Left ventricle myocardium superior (tissue), 1 donor: ENCODE data around the gene DOCK1. TPM values are rescaled to one million over a fixed set of nuclear protein-coding genes. Genes with fewer than 3 reads are reported as not detected.
A peak's percentile ranks its signal among the peaks of the same experiment; 100 is the strongest.

Source experiments
- ATAC-seq: fragments of 200-7000 bp; cut with Tn5 transposase; one replicate; pipeline ENCODE4 v1.9.1; 2020; ENCODE audit warnings: mild to moderate bottlenecking, moderate library complexity
- DNase-seq: peaks from one replicate; pipeline ENCODE4 v3.0.0-alpha.2; 2020
- intact Hi-C: fragments of 100-400 bp; cut with micrococcal nuclease; formaldehyde crosslinking; loops from one replicate; pipeline ENCODE4 v1.11.0; 2022
- total RNA-seq: library from RNA; stranded (reverse); fragmentation: NEBNext Ultra II Directional; extraction: Animal tissue kit (Norgen Biotek cat#: 25700); gene quantifications from one replicate; pipeline ENCODE4 v1.2.1, GENCODE V29; 2021
- donor health status: DM: no; HTN: yes; CAD: no; lungs with severe emphysema.

Gene DOCK1
- total RNA-seq, 1 donor from 2014 or later = 16.3 TPM

GRCh38 chr10:127148066-127148932, 243.1 kb downstream of the DOCK1 start:
- no peak for ATAC-seq
- intact Hi-C loops = no loop called here
- no peak for DNase-seq

- no peak for ATAC-seq
- DNase-seq = no peak
- intact Hi-C loops = no loop called here
Measured at GRCh38 chr10:127148933-127149220, 243.6 kb downstream of the DOCK1 start.

DNA sequence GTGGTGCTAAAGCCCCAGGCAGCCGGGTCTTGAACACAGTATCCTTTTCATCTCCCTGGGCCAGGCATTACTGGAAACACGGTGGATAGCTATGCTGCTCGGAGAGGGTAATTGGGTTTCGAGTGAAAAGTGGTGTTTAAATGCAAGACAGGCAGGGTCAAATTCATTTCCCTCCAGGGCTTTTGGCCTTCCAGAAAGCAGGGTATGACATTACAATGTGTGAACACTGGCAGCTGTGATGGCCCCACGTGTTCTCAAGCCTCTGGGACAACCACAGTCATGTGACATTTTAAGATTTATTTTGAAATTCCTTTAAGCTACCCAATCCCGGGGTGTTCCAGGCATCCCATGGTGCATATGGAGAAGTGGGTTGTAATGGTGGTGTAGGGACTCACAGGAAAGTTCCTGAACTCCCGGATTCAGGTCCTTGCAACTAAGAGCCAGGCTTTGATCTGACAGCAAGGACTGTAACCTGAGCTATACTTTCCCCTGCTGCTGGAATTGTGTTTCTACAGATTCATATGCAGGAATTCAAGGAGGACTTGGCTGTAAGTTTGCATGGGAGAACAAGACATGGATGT, 244.4 kb downstream of the DOCK1 start:
- ATAC-seq (no peak), DNase-seq (no peak)
- intact Hi-C loops = no loop called here

DNA sequence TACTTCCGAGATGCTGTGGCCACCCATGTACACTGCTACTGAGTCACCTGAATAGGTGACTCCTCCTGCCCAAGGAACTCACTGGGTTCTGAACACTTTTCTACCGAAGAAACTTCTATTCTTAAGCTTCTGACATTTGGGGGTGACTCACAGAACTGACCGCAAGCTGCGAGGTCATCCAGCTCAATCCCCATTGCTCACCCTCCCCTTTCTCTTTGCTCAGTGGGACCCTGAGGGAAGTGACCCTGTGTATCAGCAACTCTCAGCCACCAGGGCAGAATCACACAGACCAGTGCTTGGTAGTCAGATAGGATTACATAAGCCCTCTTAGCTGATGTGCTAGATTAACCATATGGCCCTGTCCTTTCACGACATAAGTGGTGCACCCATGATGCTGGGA, 244.9 kb downstream of the DOCK1 start:
- intact Hi-C loops = no loop called here
- no peak for ATAC-seq

GRCh38 chr10:127151541-127151940, 246.3 kb downstream of the DOCK1 start:
- intact Hi-C loops = no loop called here
- ATAC-seq = no peak
- no peak for DNase-seq

More for the DNA sequence above, 244.9 kb downstream of the DOCK1 start:
- DNase-seq = no peak

GRCh38 chr10:127151981-127152699, 246.9 kb downstream of the DOCK1 start:
- intact Hi-C loops = no loop called here
- DNase-seq = peak; percentile 41
- ATAC-seq = peak; percentile 76

DNA sequence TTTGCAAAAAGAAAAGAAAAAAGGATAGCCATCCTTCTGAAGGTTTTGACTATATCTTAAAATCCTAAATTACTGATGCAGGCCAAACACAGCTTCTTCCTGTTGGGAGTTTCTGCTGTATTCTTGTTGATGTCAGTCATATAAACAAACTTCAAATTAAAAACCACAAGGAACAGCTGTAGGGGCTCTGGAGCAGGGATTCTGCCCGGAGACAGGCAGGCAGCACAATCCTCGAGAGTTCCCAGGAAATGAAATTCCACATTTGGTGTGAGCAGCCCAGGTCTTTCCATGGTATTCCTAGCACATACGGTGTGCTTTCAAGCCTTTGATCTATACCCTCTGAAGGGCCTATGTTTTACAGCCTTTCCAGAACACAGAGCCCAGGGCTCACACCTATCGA, 248.0 kb downstream of the DOCK1 start:
- ATAC-seq (no peak), DNase-seq (no peak)

DNA sequence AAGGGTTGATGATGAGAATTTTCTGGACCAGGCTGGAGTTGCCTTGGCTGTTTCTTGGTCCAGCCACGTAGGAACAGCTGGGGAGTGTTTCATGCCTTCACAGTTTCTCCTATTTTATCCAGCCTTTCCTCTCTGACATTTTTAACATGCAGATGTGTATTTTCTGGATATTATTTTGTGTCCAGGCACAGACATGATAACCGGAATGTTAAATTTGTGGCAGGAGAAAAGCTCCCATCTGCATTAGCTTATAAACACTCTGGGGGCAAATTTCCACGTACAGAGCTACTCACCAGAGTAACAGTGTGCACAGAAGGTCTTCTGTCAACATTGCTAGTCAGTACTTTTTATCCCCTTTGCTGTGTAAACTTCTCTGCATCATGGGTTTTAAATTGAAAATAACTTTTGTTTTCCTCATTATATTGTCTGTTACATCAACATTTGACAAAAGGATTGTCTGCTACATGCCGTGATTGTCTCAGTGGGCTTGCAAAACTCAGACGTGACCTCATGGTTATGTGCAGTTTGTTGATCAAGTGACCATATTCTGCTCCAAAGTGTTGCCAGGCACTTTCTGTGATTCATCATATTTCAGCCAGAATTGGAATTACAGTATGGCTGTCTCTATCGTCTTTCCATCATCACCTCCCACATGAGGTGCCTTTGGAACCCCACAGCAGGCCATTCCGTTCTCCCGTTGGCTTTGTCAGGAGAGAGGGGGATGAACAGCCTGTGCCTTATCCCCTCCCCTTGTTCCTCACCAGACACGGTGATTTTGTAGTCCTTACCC, 249.8 kb downstream of the DOCK1 start:
- no peak for DNase-seq
- intact Hi-C loops = no loop called here
- ATAC-seq = peak; percentile 58

More for the DNA sequence above, 248.0 kb downstream of the DOCK1 start:
- intact Hi-C loops = no loop called here

GRCh38 chr10:127157089-127157488, 251.9 kb downstream of the DOCK1 start:
- intact Hi-C loops = no loop called here
- ATAC-seq = no peak
- no peak for DNase-seq

- peak; percentile 38 for ATAC-seq
- DNase-seq = no peak
- intact Hi-C loops = no loop called here
Measured at GRCh38 chr10:127157506-127158200, 252.4 kb downstream of the DOCK1 start.

GRCh38 chr10:127158662-127159061, 253.4 kb downstream of the DOCK1 start:
- DNase-seq = no peak
- ATAC-seq = no peak

GRCh38 chr10:127159648-127160245, 254.5 kb downstream of the DOCK1 start:
- ATAC-seq = no peak

More at GRCh38 chr10:127158662-127159061, 253.4 kb downstream of the DOCK1 start:
- intact Hi-C loops = no loop called here

DNA sequence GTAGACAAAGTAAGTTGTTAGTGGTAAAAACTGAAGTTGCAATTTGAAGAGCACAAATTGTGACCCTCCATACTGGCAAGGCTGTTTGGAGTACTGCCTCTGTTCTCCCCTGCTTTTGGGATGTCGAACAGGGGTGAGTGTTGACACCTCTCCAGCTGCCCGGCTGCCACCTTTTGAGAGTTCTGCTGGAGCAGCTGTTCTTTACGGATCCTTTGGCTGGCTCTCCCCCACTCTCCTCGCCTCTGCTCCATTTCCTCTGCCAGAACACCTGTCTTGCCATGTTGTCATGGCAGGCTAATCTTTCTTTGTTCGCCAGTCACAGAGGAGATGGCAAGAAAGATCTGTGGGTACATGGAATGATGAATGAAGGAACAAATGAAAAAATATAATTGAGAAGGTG, 256.3 kb downstream of the DOCK1 start:
- DNase-seq = no peak
- ATAC-seq = no peak
- intact Hi-C loops = no loop called here

More at GRCh38 chr10:127159648-127160245, 254.5 kb downstream of the DOCK1 start:
- DNase-seq = no peak
- intact Hi-C loops = no loop called here

GRCh38 chr10:127162841-127163240, 257.6 kb downstream of the DOCK1 start:
- intact Hi-C loops = no loop called here
- ATAC-seq = no peak
- no peak for DNase-seq

DNA sequence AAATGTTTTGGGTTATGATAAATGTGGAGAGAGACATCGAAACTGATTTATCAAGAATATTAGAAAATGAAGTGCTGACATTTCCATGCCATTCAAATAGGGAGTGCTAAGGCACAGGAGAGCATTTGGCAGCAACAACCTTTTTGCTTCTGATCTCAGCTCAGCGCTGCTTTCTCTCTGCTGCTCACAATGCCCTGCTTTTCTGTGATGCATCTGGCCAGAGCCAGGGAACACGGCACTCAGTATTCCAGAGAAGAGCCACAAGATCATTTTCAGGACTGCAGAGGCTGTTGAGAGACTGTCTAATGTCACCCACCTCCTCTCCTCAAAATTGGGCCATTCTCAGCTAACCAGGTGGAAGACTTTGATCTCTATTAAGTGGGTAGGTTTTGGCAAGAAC, 263.0 kb downstream of the DOCK1 start:
- ATAC-seq = no peak
- intact Hi-C loops = no loop called here
- DNase-seq = no peak

DNA sequence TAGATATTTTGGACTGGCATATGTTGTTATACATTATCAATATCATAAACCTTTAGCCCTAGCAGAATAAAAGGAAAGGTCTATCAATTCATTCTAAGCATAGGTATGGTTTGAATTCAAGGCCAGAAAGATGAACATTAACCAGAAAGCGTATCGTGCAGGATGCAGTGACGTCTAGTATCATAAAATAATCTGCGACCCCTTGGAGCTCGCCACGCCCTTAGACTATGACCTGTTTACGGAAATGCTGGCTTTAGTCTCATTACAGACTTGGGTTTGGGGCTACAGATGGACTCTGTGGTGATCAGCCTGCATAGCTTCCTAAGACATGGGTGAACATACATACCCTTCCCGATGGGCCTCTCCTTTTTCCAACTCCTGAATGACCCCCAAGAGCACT, 269.6 kb downstream of the DOCK1 start:
- ATAC-seq = no peak
- intact Hi-C loops = no loop called here
- no peak for DNase-seq

- no peak for DNase-seq
- intact Hi-C loops = no loop called here
Measured at GRCh38 chr10:127175357-127176110, 270.3 kb downstream of the DOCK1 start.

GRCh38 chr10:127176649-127177048, 271.4 kb downstream of the DOCK1 start:
- ATAC-seq = no peak
- no peak for DNase-seq
- intact Hi-C loops = no loop called here

More at GRCh38 chr10:127175357-127176110, 270.3 kb downstream of the DOCK1 start:
- no peak for ATAC-seq
